CD4-positive, alpha-beta T cell (primary cell): ENCODE data around the gene FXYD3. TPM values are rescaled to one million over a fixed set of nuclear protein-coding genes. Genes with fewer than 3 reads are reported as not detected.

ENCODE experiments used
- ATAC-seq: fragments of 200-7000 bp; cut with Tn5 transposase; one replicate; pipeline ENCODE4 v1.10.0; 2022; ENCODE audit warnings: mild to moderate bottlenecking; ENCODE audit not compliant: poor library complexity
- CTCF ChIA-PET: fragments of 350-600 bp; sonication (Branson Sonifier 250); formaldehyde crosslinking; loops from one replicate; lab custom pipeline; 2021; ENCODE audit warnings: antibody characterized with exemption, inconsistent platforms; lab: Charles Lee
- POLR2A ChIA-PET: fragments of 350-600 bp; sonication (Branson Sonifier 250); formaldehyde crosslinking; loops from one replicate; lab custom pipeline; 2021; ENCODE audit warnings: antibody characterized with exemption, inconsistent platforms; lab: Charles Lee
- DNase-seq, 14 experiments: peaks; one replicate each; pipeline ENCODE4 v3.0.0-alpha.2; 2013 to 2020; ENCODE audit warnings: mixed read lengths in 2 of 14
- H3K27ac ChIP-seq, 2 donors: one replicate each; pipeline versions ENCODE4 v1.5.1 to v1.7.0; 2013; ENCODE audit warnings: low read length in 2 of 2, low read depth in 1 of 2, mild to moderate bottlenecking in 1 of 2
- H3K27me3 ChIP-seq, 2 experiments: 1 replicate in 1 of 2; 2 replicates in 1 of 2; pipeline versions ENCODE4 v1.6.1 to v1.7.0; 2013; ENCODE audit warnings: low read length in 2 of 2, control low read depth in 1 of 2, mild to moderate bottlenecking in 1 of 2, moderate library complexity in 1 of 2; ENCODE audit not compliant: insufficient read depth in 2 of 2, control insufficient read depth in 1 of 2
- H3K36me3 ChIP-seq: one replicate; pipeline ENCODE4 v1.6.1; 2013; ENCODE audit warnings: low read length, control low read depth; ENCODE audit not compliant: insufficient read depth
- H3K4me1 ChIP-seq: one replicate; pipeline ENCODE4 v1.6.1; 2013; ENCODE audit warnings: low read length, control low read depth; ENCODE audit not compliant: insufficient read depth
- H3K4me3 ChIP-seq: one replicate; pipeline ENCODE4 v1.5.1; 2013; ENCODE audit warnings: mild to moderate bottlenecking, low read length, moderate library complexity
- H3K9me3 ChIP-seq, 2 experiments: 1 replicate in 1 of 2; 2 replicates in 1 of 2; pipeline versions ENCODE4 v1.6.1 to v1.7.0; 2013; ENCODE audit warnings: low read length in 2 of 2, mild to moderate bottlenecking in 2 of 2, control low read depth in 1 of 2, moderate library complexity in 1 of 2; ENCODE audit not compliant: control insufficient read depth in 1 of 2, insufficient read depth in 1 of 2
- H3K27ac Mint-ChIP-seq: one replicate; pipeline ENCODE4 v1.8.0; 2020; ENCODE audit warnings: mixed read lengths
- H3K27me3 Mint-ChIP-seq: one replicate; pipeline ENCODE4 v1.8.0; 2021; ENCODE audit warnings: mixed read lengths
- H3K36me3 Mint-ChIP-seq: one replicate; pipeline ENCODE4 v1.8.0; 2021; ENCODE audit warnings: low read depth, mixed read lengths
- H3K4me1 Mint-ChIP-seq: one replicate; pipeline ENCODE4 v1.8.0; 2021; ENCODE audit warnings: low read depth, mixed read lengths
- H3K4me3 Mint-ChIP-seq: one replicate; pipeline ENCODE4 v1.8.0; 2020; ENCODE audit warnings: mild to moderate bottlenecking, mixed read lengths
- H3K9me3 Mint-ChIP-seq: one replicate; pipeline ENCODE4 v1.8.0; 2020; ENCODE audit warnings: mixed read lengths
- intact Hi-C, 2 experiments: fragments of 100-400 bp; cut with DNase I in 1 of 2; cut with micrococcal nuclease in 1 of 2; formaldehyde crosslinking; loops; one replicate each; pipeline versions ENCODE4 v1.15.1 to v1.9.0; 2023 to 2025; cut with DNase I, micrococcal nuclease
- total RNA-seq, 174 experiments: library from RNA in 2 of 174; stranded (reverse) in 2 of 174; gene quantifications; one replicate each; pipeline ENCODE4 v1.2.3 and lab custom pipeline; 2021 to 2026
- TF ChIP-seq, protein P1 (sequence below): fragments of 200-600 bp; IDR thresholded peaks from one replicate; pipeline ENCODE4 v1.8.0; 2022; ENCODE audit warnings: antibody characterized with exemption, mild to moderate bottlenecking

Gene FXYD3
- total RNA-seq, 2 experiments from 2014 or later: not detected

DNA sequence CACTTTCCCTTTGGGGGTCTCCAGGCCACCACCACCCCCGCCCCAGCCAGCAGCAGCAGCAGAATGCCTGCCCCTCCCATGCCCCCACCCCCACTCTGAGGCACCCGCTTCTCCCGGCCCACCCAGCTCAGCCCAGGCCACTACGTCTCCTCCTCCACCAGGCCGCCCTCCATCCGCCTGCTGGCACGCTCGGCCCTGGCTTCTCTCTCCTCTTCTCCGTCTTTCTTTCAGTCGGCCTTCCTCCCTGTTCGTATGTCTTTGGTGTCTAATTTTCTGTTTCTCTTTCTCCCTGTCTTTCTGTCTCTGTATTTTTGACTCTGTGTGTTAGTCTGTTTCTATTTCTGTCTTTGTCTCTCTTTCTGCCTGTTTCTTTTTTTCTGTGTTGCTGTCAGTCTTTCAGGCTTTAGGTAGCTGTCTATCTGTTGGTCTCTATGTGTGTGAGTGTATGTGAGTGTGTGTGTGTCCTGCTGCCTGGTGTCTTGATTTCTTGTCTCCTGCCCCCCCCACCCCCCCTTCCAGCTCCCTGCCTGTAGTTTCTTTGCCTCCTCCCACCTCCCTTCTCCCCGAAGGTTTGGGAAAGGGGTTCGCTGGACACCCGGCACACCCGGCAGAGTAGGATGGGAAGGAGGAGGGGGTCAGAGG lies 19.1 kb downstream of the FXYD3 start, which contains the start of gene LGI4:
LGI4 (minus strand) TSS at position 459 of the 642 bp plus-strand sequence; CDS start at position 80, 379 bp downstream.
- Histone ChIP-seq H3K27me3 (no peaks in the 10 kb centered on the region), H3K36me3 (no peaks in the 10 kb centered on the region), H3K4me3 (no peak within 1 kb of the TSS), H3K27ac (no peak within 1 kb of the TSS), H3K4me1 (peaks cover 11% of the 10 kb centered on the region), H3K9me3 (no peaks in the 10 kb centered on the region)
- H3K36me3 Mint-ChIP-seq: no peaks in the 10 kb centered on the region
- intact Hi-C loops: loop anchor here in 1 of 2 experiments (2.0 kb wide), 1 partner anchor 20 kb away; the partner anchor contains the start of gene FXYD3
- ATAC-seq (no peak), DNase-seq (no peak)
- TF ChIP-seq, protein P1, sequence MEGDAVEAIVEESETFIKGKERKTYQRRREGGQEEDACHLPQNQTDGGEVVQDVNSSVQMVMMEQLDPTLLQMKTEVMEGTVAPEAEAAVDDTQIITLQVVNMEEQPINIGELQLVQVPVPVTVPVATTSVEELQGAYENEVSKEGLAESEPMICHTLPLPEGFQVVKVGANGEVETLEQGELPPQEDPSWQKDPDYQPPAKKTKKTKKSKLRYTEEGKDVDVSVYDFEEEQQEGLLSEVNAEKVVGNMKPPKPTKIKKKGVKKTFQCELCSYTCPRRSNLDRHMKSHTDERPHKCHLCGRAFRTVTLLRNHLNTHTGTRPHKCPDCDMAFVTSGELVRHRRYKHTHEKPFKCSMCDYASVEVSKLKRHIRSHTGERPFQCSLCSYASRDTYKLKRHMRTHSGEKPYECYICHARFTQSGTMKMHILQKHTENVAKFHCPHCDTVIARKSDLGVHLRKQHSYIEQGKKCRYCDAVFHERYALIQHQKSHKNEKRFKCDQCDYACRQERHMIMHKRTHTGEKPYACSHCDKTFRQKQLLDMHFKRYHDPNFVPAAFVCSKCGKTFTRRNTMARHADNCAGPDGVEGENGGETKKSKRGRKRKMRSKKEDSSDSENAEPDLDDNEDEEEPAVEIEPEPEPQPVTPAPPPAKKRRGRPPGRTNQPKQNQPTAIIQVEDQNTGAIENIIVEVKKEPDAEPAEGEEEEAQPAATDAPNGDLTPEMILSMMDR: no peak
- H3K4me3 Mint-ChIP-seq: no peak within 1 kb of the TSS
- CTCF ChIA-PET: interaction anchor here (0.7 to 2.2 kb wide), 4 partner anchors 22 to 376 kb away, joined by 3 to 10 read pairs (median 4); no protein-coding TSS in a partner anchor
- peak within 1 kb of the TSS; percentile 13 for H3K27ac Mint-ChIP-seq
- POLR2A ChIA-PET: no interaction called here
- H3K27me3 Mint-ChIP-seq: no peaks in the 10 kb centered on the region
- peaks cover 6% of the 10 kb centered on the region for H3K4me1 Mint-ChIP-seq
- H3K9me3 Mint-ChIP-seq: no peaks in the 10 kb centered on the region

GRCh38 chr19:35135389-35135909 lies 19.8 kb downstream of the FXYD3 start:
- peak overlapping the region; percentile 13 for H3K27ac Mint-ChIP-seq
- peak in 13 of 14 experiments; percentile 42 to 81 (median 58) for DNase-seq
- Histone ChIP-seq H3K27me3 (no peaks in the 10 kb centered on the region), H3K36me3 (no peaks in the 10 kb centered on the region), H3K4me3 (no peak overlapping the region), H3K9me3 (no peaks in the 10 kb centered on the region), H3K27ac (no peak overlapping the region), H3K4me1 (peaks cover 13% of the 10 kb centered on the region)
- H3K27me3 Mint-ChIP-seq: no peaks in the 10 kb centered on the region
- TF ChIP-seq, protein P1: peak; percentile 58
- ATAC-seq: peak; percentile 92
- intact Hi-C loops: loop anchor here in 1 of 2 experiments (2.0 kb wide), 1 partner anchor 21 kb away; the partner anchor contains the start of gene FXYD3
- H3K4me3 Mint-ChIP-seq: no peak overlapping the region
- H3K4me1 Mint-ChIP-seq: peaks cover 8% of the 10 kb centered on the region
- H3K36me3 Mint-ChIP-seq: no peaks in the 10 kb centered on the region
- H3K9me3 Mint-ChIP-seq: no peaks in the 10 kb centered on the region
- CTCF ChIA-PET: interaction anchor here (0.7 to 2.2 kb wide), 4 partner anchors 22 to 375 kb away, joined by 3 to 10 read pairs (median 4); no protein-coding TSS in a partner anchor
- POLR2A ChIA-PET: interaction anchor here (0.8 to 1.1 kb wide), 2 partner anchors 10 to 76 kb away, joined by 3 read pairs; no protein-coding TSS in a partner anchor

- no peaks in the 10 kb centered on the region for H3K9me3 ChIP-seq
Observed at GRCh38 chr19:35136231-35136630, 20.6 kb downstream of the FXYD3 start.

More at GRCh38 chr19:35136231-35136630, 20.6 kb downstream of the FXYD3 start:
- TF ChIP-seq, protein P1: no peak
- CTCF ChIA-PET: interaction anchor here (1.2 to 2.2 kb wide), 2 partner anchors 69 to 374 kb away, joined by 4 to 10 read pairs; no protein-coding TSS in a partner anchor
- peaks cover 15% of the 10 kb centered on the region for H3K4me1 Mint-ChIP-seq
- Histone ChIP-seq H3K36me3 (no peaks in the 10 kb centered on the region), H3K27me3 (no peaks in the 10 kb centered on the region), H3K4me1 (peaks cover 20% of the 10 kb centered on the region), H3K4me3 (no peak overlapping the region), H3K27ac (no peak overlapping the region)
- no peaks in the 10 kb centered on the region for H3K9me3 Mint-ChIP-seq
- H3K36me3 Mint-ChIP-seq: no peaks in the 10 kb centered on the region
- DNase-seq: no peak
- no peak overlapping the region for H3K4me3 Mint-ChIP-seq
- no peaks in the 10 kb centered on the region for H3K27me3 Mint-ChIP-seq
- POLR2A ChIA-PET: interaction anchor here (0.8 to 1.1 kb wide), 2 partner anchors 11 to 75 kb away, joined by 3 read pairs; no protein-coding TSS in a partner anchor
- intact Hi-C loops: no loop called here
- no peak for ATAC-seq
- no peak overlapping the region for H3K27ac Mint-ChIP-seq
